RWPE2 (cell line): ENCODE measurements around the gene AKIP1.

ENCODE experiments used
- ATAC-seq: fragments of 200-7000 bp; cut with Tn5 transposase; 3 replicates; pipeline ENCODE4 v1.9.1; 2021; ENCODE audit warnings: low read depth
- DNase-seq: peaks from one replicate; pipeline ENCODE4 v3.0.0-alpha.2; 2020; ENCODE audit warnings: low spot score
- H3K27ac ChIP-seq: fragments of 450-650 bp; 2 replicates; pipeline ENCODE4 v1.5.1; 2017; ENCODE audit warnings: mild to moderate bottlenecking; ENCODE audit not compliant: poor library complexity, severe bottlenecking
- H3K27me3 ChIP-seq: fragments of 250-450 bp; sonication (Bioruptor Pico); 2 replicates; pipeline ENCODE4 v1.5.1; 2021; ENCODE audit warnings: mild to moderate bottlenecking, moderate library complexity; ENCODE audit not compliant: insufficient read depth, poor library complexity, severe bottlenecking
- H3K36me3 ChIP-seq: fragments of 250-450 bp; sonication (Bioruptor Pico); 2 replicates; pipeline ENCODE4 v1.5.1; 2020; ENCODE audit warnings: low read depth, mild to moderate bottlenecking, moderate library complexity
- H3K4me1 ChIP-seq: fragments of 250-450 bp; sonication (Bioruptor Pico); 2 replicates; pipeline ENCODE4 v1.5.1; 2021; ENCODE audit warnings: mild to moderate bottlenecking, moderate library complexity; ENCODE audit not compliant: insufficient read depth, poor library complexity, severe bottlenecking
- H3K4me3 ChIP-seq: fragments of 250-450 bp; sonication (Bioruptor Pico); 2 replicates; pipeline ENCODE4 v1.5.1; 2021; ENCODE audit warnings: mild to moderate bottlenecking, moderate library complexity; ENCODE audit not compliant: severe bottlenecking
- H3K9me3 ChIP-seq: fragments of 250-450 bp; sonication (Bioruptor Pico); 2 replicates; pipeline ENCODE4 v1.5.1; 2021; ENCODE audit warnings: mild to moderate bottlenecking, moderate library complexity; ENCODE audit not compliant: severe bottlenecking
- TF ChIP-seq, protein P1 (sequence below): fragments of 450-650 bp; IDR thresholded peaks from one replicate; pipeline ENCODE4 v1.5.1; 2017; ENCODE audit warnings: mild to moderate bottlenecking, moderate library complexity; ENCODE audit not compliant: poor library complexity, severe bottlenecking

The AKIP1 gene

DNA sequence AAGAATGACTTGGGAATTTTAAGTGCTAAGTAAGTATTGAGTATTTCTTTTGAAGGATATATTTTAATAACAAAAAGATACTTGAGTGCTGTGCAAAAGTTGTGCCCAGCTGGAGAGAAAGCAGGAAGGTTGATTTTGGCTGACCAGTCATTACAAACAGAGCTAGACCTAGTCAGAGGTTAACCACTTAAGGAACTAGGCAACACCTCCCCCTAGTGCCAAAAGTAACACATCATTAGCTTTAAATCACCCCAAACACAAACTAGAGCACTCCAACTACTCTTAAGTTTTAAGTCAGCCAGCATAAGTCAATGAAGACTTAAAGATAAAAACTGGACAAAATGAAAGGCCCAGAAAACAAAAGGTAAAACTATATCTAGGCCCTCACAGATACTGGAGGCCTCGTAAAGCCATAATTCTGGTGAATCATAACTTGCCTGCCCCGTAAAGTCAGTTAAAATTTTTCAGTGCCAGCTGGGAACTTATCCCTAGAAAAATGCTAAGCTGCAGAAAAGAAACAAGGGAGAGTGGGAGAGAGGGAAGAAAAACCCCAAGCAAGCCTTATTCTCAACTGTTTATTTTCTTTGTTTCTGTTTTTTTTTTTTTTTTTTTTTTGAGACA lies 48.7 kb downstream of the AKIP1 start:
- no peak overlapping the region for H3K27ac ChIP-seq
- H3K36me3 ChIP-seq: peaks cover 29% of the 10 kb centered on the region
- peaks cover 12% of the 10 kb centered on the region for H3K4me1 ChIP-seq
- TF ChIP-seq, protein P1, sequence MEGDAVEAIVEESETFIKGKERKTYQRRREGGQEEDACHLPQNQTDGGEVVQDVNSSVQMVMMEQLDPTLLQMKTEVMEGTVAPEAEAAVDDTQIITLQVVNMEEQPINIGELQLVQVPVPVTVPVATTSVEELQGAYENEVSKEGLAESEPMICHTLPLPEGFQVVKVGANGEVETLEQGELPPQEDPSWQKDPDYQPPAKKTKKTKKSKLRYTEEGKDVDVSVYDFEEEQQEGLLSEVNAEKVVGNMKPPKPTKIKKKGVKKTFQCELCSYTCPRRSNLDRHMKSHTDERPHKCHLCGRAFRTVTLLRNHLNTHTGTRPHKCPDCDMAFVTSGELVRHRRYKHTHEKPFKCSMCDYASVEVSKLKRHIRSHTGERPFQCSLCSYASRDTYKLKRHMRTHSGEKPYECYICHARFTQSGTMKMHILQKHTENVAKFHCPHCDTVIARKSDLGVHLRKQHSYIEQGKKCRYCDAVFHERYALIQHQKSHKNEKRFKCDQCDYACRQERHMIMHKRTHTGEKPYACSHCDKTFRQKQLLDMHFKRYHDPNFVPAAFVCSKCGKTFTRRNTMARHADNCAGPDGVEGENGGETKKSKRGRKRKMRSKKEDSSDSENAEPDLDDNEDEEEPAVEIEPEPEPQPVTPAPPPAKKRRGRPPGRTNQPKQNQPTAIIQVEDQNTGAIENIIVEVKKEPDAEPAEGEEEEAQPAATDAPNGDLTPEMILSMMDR: peak; percentile 89
- H3K9me3 ChIP-seq: no peaks in the 10 kb centered on the region
- H3K4me3 ChIP-seq: no peak overlapping the region
- DNase-seq (no peak), ATAC-seq (peak; percentile 30; the same call in 2 of the 3 replicates)
- no peaks in the 10 kb centered on the region for H3K27me3 ChIP-seq

DNA sequence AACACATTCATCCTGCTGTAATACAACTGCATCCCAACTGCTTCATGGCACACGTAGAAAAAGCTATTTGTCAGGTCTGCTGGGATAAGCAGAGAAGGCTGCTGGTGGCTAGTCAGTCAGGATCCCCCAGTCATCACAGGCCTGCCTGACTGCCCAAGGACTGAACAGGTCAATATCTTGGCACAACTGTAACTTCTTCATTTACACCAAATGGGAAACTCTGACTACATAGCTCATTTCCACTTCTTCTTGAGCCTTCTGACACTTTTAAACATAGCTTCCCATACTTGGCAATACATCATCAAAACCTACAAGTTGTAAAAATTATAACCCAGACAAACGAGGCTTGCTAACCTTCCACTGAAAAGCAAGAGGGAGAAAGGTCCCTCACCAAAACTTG lies 50.4 kb downstream of the AKIP1 start:
- Histone ChIP-seq H3K36me3 (peaks cover 14% of the 10 kb centered on the region), H3K4me3 (no peak overlapping the region), H3K27ac (no peak overlapping the region), H3K4me1 (peaks cover 12% of the 10 kb centered on the region), H3K27me3 (no peaks in the 10 kb centered on the region), H3K9me3 (no peaks in the 10 kb centered on the region)
- ATAC-seq: no peak
- no peak for DNase-seq
- TF ChIP-seq, protein P1: no peak

DNA sequence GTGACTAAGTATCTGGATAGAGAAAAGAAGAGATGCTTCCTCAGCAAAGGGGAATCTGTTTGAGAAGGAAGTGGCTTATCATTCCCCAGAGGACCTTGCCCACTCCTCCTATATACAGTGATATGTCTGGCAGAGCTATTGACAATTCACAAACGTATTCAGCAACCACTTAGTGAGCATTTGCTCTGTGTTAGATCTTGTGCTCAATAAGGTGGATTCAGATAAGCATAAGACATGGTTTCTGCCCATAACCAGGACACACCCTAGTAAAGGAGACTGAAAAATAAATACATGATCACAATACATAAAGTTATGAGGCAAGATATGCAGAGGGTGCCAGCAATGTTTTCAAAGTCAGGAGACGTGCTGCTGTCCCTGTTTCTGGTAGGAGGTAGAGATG lies 51.9 kb downstream of the AKIP1 start:
- DNase-seq: no peak
- Histone ChIP-seq H3K4me1 (peaks cover 12% of the 10 kb centered on the region), H3K4me3 (peak overlapping the region; percentile 91), H3K27ac (peak overlapping the region; percentile 76), H3K27me3 (no peaks in the 10 kb centered on the region), H3K36me3 (0 out of 2 replicates have a peak, but pooled peaks cover 6% of the 10 kb centered on the region), H3K9me3 (no peaks in the 10 kb centered on the region)
- ATAC-seq: no peak
- TF ChIP-seq, protein P1: no peak

DNA sequence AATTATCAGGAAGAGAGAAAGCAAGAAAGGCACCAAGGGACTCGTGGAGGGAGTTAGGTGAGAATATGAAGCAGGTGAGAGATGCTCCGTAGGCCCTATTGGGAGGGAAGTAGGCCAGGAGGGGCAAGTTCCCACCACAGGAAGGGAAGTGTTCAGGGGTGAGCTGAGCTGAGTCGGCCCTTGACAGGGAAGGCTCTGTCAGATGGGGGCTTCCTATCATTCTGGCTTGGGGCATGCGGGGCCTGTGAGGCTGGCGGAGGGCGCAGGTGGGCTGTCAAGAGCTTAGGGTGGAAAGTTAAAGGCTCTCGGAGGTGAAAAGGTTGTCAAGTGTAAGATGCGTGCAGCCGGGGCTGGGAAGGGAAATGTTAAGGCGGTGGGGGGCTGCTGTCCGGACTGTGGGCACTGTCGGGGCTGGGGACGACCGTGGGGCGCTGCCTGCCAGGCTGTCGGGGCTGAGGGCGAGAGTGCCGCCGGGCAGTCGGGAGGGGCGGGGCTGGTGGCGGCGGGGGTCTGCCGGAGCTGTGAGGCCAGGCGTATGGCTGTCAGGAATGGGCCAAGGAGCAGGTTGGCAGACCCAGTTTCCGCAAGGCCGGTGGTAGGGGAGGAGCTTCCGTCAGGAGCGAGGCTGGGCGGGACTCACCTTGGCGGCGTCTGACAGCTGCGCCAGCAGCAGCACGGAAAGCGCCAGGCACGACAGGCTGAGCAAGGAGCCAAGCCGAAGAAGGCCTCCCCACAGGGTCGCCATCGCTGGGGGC lies 52.8 kb downstream of the AKIP1 start:
- TF ChIP-seq, protein P1: no peak
- Histone ChIP-seq H3K36me3 (peaks cover 8% of the 10 kb centered on the region), H3K27ac (peak overlapping the region; percentile 76), H3K4me1 (peaks cover 12% of the 10 kb centered on the region), H3K9me3 (no peaks in the 10 kb centered on the region), H3K4me3 (peak overlapping the region; percentile 91), H3K27me3 (no peaks in the 10 kb centered on the region)
- peak; percentile 88 for DNase-seq
- ATAC-seq: peak; percentile 78
